HepG2 (cell line): ENCODE results near the gene PCDHGA5. TPM values are rescaled to one million over a fixed set of nuclear protein-coding genes. Genes with fewer than 3 reads are reported as not detected.

ENCODE experiments used
- CREM ChIP-seq, 2 experiments: sonication (generic) in 1 of 2; formaldehyde crosslinking in 1 of 2; IDR thresholded peaks; 2 replicates each; pipeline versions ENCODE4 v1.4.0 to v1.6.1; 2016 to 2020; ENCODE audit warnings: antibody characterized with exemption in 1 of 2, mild to moderate bottlenecking in 1 of 2, missing genetic modification reagents in 1 of 2
- MEIS1 ChIP-seq: sonication (generic); formaldehyde crosslinking; IDR thresholded peaks from 2 replicates; pipeline ENCODE4 v1.9.0; 2021; ENCODE audit warnings: mild to moderate bottlenecking, missing genetic modification reagents, moderate library complexity, borderline replicate concordance
- NFYC ChIP-seq: IDR thresholded peaks from 2 replicates; pipeline ENCODE4 v1.6.1; 2016; ENCODE audit warnings: missing genetic modification reagents, missing compliant biosample characterization
- PHB2 ChIP-seq: fragments of 450-650 bp; IDR thresholded peaks from 2 replicates; pipeline ENCODE4 v1.6.1; 2018; ENCODE audit not compliant: partially characterized antibody
- RAD21 ChIP-seq: fragments of 450-650 bp; formaldehyde crosslinking; IDR thresholded peaks from 2 replicates; pipeline ENCODE4 v1.5.0; 2020; ENCODE audit warnings: mild to moderate bottlenecking
- RBM39 ChIP-seq: fragments of 200-400 bp; formaldehyde crosslinking; IDR thresholded peaks from one replicate; pipeline ENCODE4 v1.6.1; 2018; ENCODE audit warnings: antibody characterized with exemption, mild to moderate bottlenecking, low read depth, low read length; ENCODE audit not compliant: poor library complexity, severe bottlenecking
- SKI ChIP-seq: fragments of 450-650 bp; IDR thresholded peaks from one replicate; pipeline ENCODE4 v1.6.1; 2018; ENCODE audit warnings: mild to moderate bottlenecking; ENCODE audit not compliant: partially characterized antibody
- TARDBP ChIP-seq: sonication (generic); formaldehyde crosslinking; IDR thresholded peaks from 2 replicates; pipeline ENCODE4 v1.8.0; 2022; ENCODE audit warnings: mild to moderate bottlenecking, missing genetic modification reagents
- WIZ ChIP-seq: sonication (generic); formaldehyde crosslinking; IDR thresholded peaks from 2 replicates; pipeline ENCODE4 v1.5.1; 2020; ENCODE audit warnings: mild to moderate bottlenecking, missing genetic modification reagents
- ZNF10 ChIP-seq: sonication (generic); formaldehyde crosslinking; IDR thresholded peaks from 2 replicates; pipeline ENCODE4 v1.4.0; 2020; ENCODE audit warnings: mild to moderate bottlenecking, low read depth, missing genetic modification reagents, borderline replicate concordance
- ZNF207 ChIP-seq: fragments of 450-650 bp; IDR thresholded peaks from 2 replicates; pipeline ENCODE4 v1.6.1; 2016; ENCODE audit warnings: antibody characterized with exemption, borderline replicate concordance
- ZNF318 ChIP-seq: sonication (generic); formaldehyde crosslinking; IDR thresholded peaks from 2 replicates; pipeline ENCODE4 v1.4.0; 2020; ENCODE audit warnings: mild to moderate bottlenecking, missing genetic modification reagents
- ZNF383 ChIP-seq: sonication (generic); formaldehyde crosslinking; IDR thresholded peaks from 2 replicates; pipeline ENCODE4 v1.4.0; 2020; ENCODE audit warnings: missing genetic modification reagents, mild to moderate bottlenecking, borderline replicate concordance
- ZNF747 ChIP-seq: sonication (generic); formaldehyde crosslinking; IDR thresholded peaks from 2 replicates; pipeline ENCODE4 v1.8.1; 2023; ENCODE audit warnings: missing genetic modification reagents, mild to moderate bottlenecking, borderline replicate concordance
- ZNF83 ChIP-seq: sonication (generic); formaldehyde crosslinking; IDR thresholded peaks from 2 replicates; pipeline ENCODE4 v1.4.0; 2020; ENCODE audit warnings: missing genetic modification reagents, mild to moderate bottlenecking, borderline replicate concordance
- ZSCAN30 ChIP-seq: sonication (generic); formaldehyde crosslinking; IDR thresholded peaks from 2 replicates; pipeline ENCODE4 v1.5.0; 2020; ENCODE audit warnings: mild to moderate bottlenecking, missing genetic modification reagents
- polyA plus RNA-seq, 8 experiments: library from polyadenylated mRNA; depleted of rRNA in 3 of 8; stranded (reverse) in 7 of 8; unstranded in 1 of 8; fragments of >200 nt; fragmentation: Illumina TruSeq in 4 of 8; extraction: Trizol in 4 of 8; gene quantifications; 2 replicates each; pipeline versions ENCODE4 v1.2.1 to v1.2.3, GENCODE V29; 2011 to 2016; ENCODE audit warnings: low read depth in 4 of 8, missing spikeins in 1 of 8, mixed read lengths in 1 of 8; ENCODE audit not compliant: insufficient read depth in 1 of 8
- total RNA-seq, 5 experiments: library from RNA; depleted of rRNA; stranded (reverse); fragments of >200 nt; fragmentation: Illumina TruSeq; extraction: Trizol; gene quantifications; 2 replicates each; pipeline ENCODE4 v1.2.3, GENCODE V29; 2016; ENCODE audit warnings: low read depth in 1 of 5
- TF ChIP-seq, protein P1 (sequence below): sonication (generic); formaldehyde crosslinking; IDR thresholded peaks from 2 replicates; pipeline ENCODE4 v1.8.0; 2022; ENCODE audit warnings: missing genetic modification reagents, mild to moderate bottlenecking, moderate library complexity, borderline replicate concordance

Gene PCDHGA5
- total and polyA plus RNA-seq, 2 of the 13 experiments (the other 11 are each of a cell fraction or from before 2014, with no cell fraction given) = 0.27 to 0.32 TPM

GRCh38 chr5:141320225-141321169 is 43.5 kb upstream of the PCDHGA5 start, which contains the start of gene TAF7 (continued):
- no peak for TF ChIP-seq PHB2
- TF ChIP-seq ZNF747 (CRISPR knock-in tag) = no peak
- TF ChIP-seq ZNF10 (CRISPR knock-in tag) = no peak
- TF ChIP-seq ZNF83 (CRISPR knock-in tag) = peak; percentile 95
- TF ChIP-seq ZNF318 (CRISPR knock-in tag) = no peak; the same call in 1 of the 2 replicates
- TF ChIP-seq RAD21 (CRISPR knock-in tag) = no peak
- 0 out of 2 replicates have a peak, but pooled peaks have one; percentile 29 for TF ChIP-seq ZNF383 (CRISPR knock-in tag)
- 0 out of 2 replicates have a peak, but pooled peaks have one; percentile 30 for TF ChIP-seq WIZ (CRISPR knock-in tag)
- no peak for TF ChIP-seq ZSCAN30 (CRISPR knock-in tag)
- TF ChIP-seq RBM39 = peak; percentile 63
- peak; percentile 75 for TF ChIP-seq CREM (IDR thresholded peaks at IDR 0.05)
- no peak for TF ChIP-seq CREM (CRISPR knock-in tag; IDR thresholded peaks at IDR 0.05)
- TF ChIP-seq NFYC = no peak
- no peak for TF ChIP-seq ZNF207
- TF ChIP-seq, protein P1, sequence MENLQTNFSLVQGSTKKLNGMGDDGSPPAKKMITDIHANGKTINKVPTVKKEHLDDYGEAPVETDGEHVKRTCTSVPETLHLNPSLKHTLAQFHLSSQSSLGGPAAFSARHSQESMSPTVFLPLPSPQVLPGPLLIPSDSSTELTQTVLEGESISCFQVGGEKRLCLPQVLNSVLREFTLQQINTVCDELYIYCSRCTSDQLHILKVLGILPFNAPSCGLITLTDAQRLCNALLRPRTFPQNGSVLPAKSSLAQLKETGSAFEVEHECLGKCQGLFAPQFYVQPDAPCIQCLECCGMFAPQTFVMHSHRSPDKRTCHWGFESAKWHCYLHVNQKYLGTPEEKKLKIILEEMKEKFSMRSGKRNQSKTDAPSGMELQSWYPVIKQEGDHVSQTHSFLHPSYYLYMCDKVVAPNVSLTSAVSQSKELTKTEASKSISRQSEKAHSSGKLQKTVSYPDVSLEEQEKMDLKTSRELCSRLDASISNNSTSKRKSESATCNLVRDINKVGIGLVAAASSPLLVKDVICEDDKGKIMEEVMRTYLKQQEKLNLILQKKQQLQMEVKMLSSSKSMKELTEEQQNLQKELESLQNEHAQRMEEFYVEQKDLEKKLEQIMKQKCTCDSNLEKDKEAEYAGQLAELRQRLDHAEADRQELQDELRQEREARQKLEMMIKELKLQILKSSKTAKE (CRISPR knock-in tag) = no peak
- no peak for TF ChIP-seq SKI
- no peak; the same call in 1 of the 2 replicates for TF ChIP-seq TARDBP (CRISPR knock-in tag)
- peak; percentile 95 for TF ChIP-seq MEIS1 (CRISPR knock-in tag)
